ENCODE data around the gene MACIR.

DNA sequence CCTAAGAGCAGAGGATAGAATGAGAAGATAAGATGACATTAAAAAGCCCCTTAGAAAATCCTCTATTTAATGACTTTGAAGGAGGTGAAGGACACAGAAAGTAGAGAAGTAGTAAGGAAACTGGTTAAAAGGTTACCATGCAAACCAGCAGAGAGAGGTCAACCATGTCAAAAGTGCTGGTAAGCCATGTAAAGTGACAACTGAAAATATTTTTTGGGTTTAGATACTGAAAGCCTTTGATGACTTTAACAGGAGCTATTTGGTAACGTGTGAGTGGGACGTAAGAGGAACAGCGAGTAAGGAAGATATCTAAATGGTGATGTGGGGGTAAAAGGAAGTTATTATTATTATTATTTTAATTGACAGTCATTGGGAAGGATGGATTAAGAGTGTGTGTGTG is 56.9 kb downstream of the MACIR start:
- TF ChIP-seq CTCF (IDR thresholded peaks at IDR 0.05), result no peak
- TF ChIP-seq, protein P1, sequence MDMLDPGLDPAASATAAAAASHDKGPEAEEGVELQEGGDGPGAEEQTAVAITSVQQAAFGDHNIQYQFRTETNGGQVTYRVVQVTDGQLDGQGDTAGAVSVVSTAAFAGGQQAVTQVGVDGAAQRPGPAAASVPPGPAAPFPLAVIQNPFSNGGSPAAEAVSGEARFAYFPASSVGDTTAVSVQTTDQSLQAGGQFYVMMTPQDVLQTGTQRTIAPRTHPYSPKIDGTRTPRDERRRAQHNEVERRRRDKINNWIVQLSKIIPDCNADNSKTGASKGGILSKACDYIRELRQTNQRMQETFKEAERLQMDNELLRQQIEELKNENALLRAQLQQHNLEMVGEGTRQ (CRISPR knock-in tag; IDR thresholded peaks at IDR 0.05), result no peak
- TF ChIP-seq ZNF263 (CRISPR knock-in tag; IDR thresholded peaks at IDR 0.05; ENCODE audit: low read depth), result no peak
- TF ChIP-seq GTF2I (CRISPR knock-in tag; conservative IDR thresholded peaks at IDR 0.05), result no peak
- TF ChIP-seq CREB1 (CRISPR knock-in tag; IDR thresholded peaks at IDR 0.05), result no peak
- TF ChIP-seq MAX (CRISPR knock-in tag; IDR thresholded peaks at IDR 0.05), result no peak
- no peak for TF ChIP-seq TCF7 (CRISPR knock-in tag; IDR thresholded peaks at IDR 0.05; ENCODE audit: low read depth)
- TF ChIP-seq, protein P2, sequence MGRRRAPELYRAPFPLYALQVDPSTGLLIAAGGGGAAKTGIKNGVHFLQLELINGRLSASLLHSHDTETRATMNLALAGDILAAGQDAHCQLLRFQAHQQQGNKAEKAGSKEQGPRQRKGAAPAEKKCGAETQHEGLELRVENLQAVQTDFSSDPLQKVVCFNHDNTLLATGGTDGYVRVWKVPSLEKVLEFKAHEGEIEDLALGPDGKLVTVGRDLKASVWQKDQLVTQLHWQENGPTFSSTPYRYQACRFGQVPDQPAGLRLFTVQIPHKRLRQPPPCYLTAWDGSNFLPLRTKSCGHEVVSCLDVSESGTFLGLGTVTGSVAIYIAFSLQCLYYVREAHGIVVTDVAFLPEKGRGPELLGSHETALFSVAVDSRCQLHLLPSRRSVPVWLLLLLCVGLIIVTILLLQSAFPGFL (CRISPR knock-in tag; IDR thresholded peaks at IDR 0.05; ENCODE audit: borderline replicate concordance), result no peak
- no peak for TF ChIP-seq ETV6 (CRISPR knock-in tag; IDR thresholded peaks at IDR 0.05)
- no peak for TF ChIP-seq HMGXB4 (CRISPR knock-in tag; IDR thresholded peaks at IDR 0.05)
- no peak for TF ChIP-seq ATF3 (CRISPR knock-in tag; conservative IDR thresholded peaks at IDR 0.05)
- TF ChIP-seq, protein P3, sequence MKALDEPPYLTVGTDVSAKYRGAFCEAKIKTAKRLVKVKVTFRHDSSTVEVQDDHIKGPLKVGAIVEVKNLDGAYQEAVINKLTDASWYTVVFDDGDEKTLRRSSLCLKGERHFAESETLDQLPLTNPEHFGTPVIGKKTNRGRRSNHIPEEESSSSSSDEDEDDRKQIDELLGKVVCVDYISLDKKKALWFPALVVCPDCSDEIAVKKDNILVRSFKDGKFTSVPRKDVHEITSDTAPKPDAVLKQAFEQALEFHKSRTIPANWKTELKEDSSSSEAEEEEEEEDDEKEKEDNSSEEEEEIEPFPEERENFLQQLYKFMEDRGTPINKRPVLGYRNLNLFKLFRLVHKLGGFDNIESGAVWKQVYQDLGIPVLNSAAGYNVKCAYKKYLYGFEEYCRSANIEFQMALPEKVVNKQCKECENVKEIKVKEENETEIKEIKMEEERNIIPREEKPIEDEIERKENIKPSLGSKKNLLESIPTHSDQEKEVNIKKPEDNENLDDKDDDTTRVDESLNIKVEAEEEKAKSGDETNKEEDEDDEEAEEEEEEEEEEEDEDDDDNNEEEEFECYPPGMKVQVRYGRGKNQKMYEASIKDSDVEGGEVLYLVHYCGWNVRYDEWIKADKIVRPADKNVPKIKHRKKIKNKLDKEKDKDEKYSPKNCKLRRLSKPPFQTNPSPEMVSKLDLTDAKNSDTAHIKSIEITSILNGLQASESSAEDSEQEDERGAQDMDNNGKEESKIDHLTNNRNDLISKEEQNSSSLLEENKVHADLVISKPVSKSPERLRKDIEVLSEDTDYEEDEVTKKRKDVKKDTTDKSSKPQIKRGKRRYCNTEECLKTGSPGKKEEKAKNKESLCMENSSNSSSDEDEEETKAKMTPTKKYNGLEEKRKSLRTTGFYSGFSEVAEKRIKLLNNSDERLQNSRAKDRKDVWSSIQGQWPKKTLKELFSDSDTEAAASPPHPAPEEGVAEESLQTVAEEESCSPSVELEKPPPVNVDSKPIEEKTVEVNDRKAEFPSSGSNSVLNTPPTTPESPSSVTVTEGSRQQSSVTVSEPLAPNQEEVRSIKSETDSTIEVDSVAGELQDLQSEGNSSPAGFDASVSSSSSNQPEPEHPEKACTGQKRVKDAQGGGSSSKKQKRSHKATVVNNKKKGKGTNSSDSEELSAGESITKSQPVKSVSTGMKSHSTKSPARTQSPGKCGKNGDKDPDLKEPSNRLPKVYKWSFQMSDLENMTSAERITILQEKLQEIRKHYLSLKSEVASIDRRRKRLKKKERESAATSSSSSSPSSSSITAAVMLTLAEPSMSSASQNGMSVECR (CRISPR knock-in tag; IDR thresholded peaks at IDR 0.05; ENCODE audit: borderline replicate concordance), result no peak
